K562 treated with DMSO at 1 percent for 12 hours (cell line): ENCODE results near the gene MAP3K21. TPM values are rescaled to one million over a fixed set of nuclear protein-coding genes. Genes with fewer than 3 reads are reported as not detected.

Source experiments
- total RNA-seq: library from RNA; unstranded; fragments of 300-600 nt; gene quantifications from 2 replicates; pipeline ENCODE4 v1.2.3, GENCODE V29; 2022; ENCODE audit not compliant: insufficient read depth

MAP3K21 gene
- 0.22 and 1.1 TPM in 2 replicates for total RNA-seq

GRCh38 chr1:233327651-233328141 lies at the start of gene MAP3K21:
MAP3K21 (plus strand) TSS chr1:233327724; CDS start chr1:233328029, 305 bp downstream.

DNA sequence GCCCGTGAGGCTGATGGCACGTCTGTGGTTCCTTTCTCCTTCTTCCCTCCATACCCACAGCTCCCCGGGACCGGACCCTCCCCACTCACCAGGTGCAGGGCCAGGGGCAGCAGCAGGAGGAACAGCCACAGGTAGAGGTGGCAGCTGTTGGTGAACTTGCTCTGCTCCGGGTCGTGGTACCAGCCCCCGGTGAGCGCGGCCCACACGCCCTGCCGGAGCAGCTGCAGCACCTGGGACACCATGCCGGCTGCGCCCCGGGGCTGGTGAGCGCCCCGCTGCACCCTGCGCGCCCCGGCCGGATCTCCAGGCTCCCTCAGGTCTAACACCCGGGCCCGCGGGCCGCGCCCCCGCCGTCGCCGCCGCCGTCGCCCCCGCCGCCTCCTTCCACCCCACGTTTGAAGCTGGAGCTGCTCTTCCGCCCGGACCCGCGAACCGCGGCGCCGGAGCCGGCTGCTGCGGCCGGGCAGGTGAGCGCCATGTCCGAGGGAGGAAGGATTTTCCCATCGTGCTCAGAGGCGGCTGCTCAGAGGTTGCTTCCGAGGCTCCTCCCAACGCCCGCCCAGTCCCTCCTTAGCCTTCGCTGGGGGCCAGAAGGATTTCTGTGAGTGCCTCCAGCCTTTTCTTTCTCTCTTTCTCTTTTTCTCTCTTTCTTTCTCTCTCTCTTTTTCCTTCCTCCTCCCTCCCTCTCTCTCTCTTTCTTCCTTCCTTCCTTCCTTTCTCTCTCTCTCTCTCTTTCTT lies 32.1 kb upstream of the MAP3K21 start, which contains the start of gene PCNX2:
TSS of gene PCNX2 (minus strand) at position 489 of the 738 bp plus-strand sequence. CDS start at position 242, 247 bp downstream.

Other genes with a start within 250 kb of the MAP3K21 start
- 0.17 TPM in 1 of 2 replicates, not detected in the other for gene PCNX2, start 32.0 kb upstream of the MAP3K21 start, total RNA-seq